ENCODE results near the gene SPATA3.

- no peak for TF ChIP-seq CTCF (conservative IDR thresholded peaks at IDR 0.05; ENCODE audit: low read depth, low read length)
- no peak for TF ChIP-seq EZH2phosphoT487 (IDR thresholded peaks at IDR 0.05; ENCODE audit: borderline replicate concordance, low read length)
- TF ChIP-seq EZH2 (IDR thresholded peaks at IDR 0.05; ENCODE audit: low read length, unreplicated experiment) = no peak
Observed at GRCh38 chr2:231047923-231048915, 52.3 kb downstream of the SPATA3 start.

Measured in PC-3 (cell line).